ENCODE results near the gene LSM12. TPM values are rescaled to one million over a fixed set of nuclear protein-coding genes. Genes with fewer than 3 reads are reported as not detected.
A peak's percentile ranks its signal among the peaks of the same experiment; 100 is the strongest.

LSM12 gene
- total RNA-seq, 1 donor from 2014 or later: 107 TPM

- Mint-ChIP-seq H3K36me3 (ENCODE audit: low read depth) (peaks cover 25% of the 10 kb centered on the region), H3K27ac (no peak overlapping the region), H3K9me3 (no peaks in the 10 kb centered on the region), H3K4me1 (peaks cover 11% of the 10 kb centered on the region), H3K4me3 (no peak overlapping the region), H3K27me3 (no peaks in the 10 kb centered on the region)
- intact Hi-C loops (cut with micrococcal nuclease): no loop called here
- DNase-seq: no peak
Measured at GRCh38 chr17:44075598-44076293, 9.3 kb upstream of the LSM12 start.

DNA sequence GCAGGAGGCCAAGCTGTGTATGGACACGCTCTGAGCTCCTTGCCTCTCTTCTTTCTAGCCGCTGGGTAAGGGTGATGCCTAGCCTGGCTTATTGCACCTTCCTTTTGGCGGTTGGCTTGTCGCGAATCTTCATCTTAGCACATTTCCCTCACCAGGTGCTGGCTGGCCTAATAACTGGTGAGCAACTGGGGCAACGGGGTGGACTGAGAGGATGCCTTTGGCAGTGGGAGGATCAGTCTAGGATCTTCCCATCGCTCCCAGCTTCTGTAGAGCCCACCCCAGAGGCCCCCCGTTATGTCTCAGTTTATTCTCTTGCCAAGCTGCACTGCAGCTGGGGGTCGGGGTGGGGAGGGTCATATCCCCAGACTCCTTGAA is 8.4 kb upstream of the LSM12 start:
- no peak for DNase-seq
- Mint-ChIP-seq H3K4me3 (no peak overlapping the region), H3K27me3 (no peaks in the 10 kb centered on the region), H3K4me1 (peaks cover 14% of the 10 kb centered on the region), H3K36me3 (ENCODE audit: low read depth) (peaks cover 23% of the 10 kb centered on the region), H3K9me3 (no peaks in the 10 kb centered on the region), H3K27ac (no peak overlapping the region)
- intact Hi-C loops (cut with micrococcal nuclease): no loop called here

DNA sequence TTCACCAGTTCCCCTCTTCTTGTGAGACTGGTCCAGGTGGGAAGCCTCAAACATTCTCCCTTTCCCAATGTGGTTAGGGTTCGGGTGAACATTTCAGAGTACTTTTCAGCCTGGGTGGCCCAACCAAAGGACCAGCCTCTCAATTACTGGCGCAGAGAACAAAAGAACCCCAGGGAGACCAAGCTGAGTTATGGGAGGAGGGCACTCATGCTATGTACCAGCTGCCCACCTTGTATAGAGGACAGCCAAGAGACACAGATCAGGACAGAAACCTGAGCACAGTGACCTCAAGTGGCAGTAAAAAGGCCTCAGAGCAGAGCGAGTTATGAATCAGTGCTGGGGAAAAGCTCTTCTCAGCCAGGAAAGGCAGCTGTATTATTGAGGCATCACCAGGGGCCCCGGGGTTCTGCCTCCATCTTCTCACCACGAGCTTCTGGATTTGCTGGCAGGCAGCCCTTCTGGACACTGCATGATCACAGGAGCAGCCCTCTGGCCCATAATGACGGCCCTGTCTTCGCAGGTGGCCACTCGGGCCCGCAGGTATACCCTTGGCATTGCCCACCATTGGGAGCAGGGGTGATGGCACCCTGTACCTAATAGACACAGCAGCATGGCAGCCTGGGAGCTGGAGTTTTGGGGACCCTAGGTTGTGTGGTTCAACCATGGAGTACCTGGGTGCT is 7.9 kb upstream of the LSM12 start:
- Mint-ChIP-seq H3K9me3 (no peaks in the 10 kb centered on the region), H3K4me3 (no peak overlapping the region), H3K4me1 (peaks cover 14% of the 10 kb centered on the region), H3K27ac (no peak overlapping the region), H3K27me3 (no peaks in the 10 kb centered on the region), H3K36me3 (ENCODE audit: low read depth) (peaks cover 21% of the 10 kb centered on the region)
- DNase-seq: no peak
- intact Hi-C loops (cut with micrococcal nuclease): no loop called here

GRCh38 chr17:44071772-44072171 is 5.3 kb upstream of the LSM12 start:
- H3K36me3 Mint-ChIP-seq (ENCODE audit: low read depth): peaks cover 17% of the 10 kb centered on the region
- intact Hi-C loops (cut with micrococcal nuclease): loop anchor here (1.0 to 2.0 kb wide), 3 partner anchors 15 to 69 kb away; partner anchors contain the start of genes HROB and TMEM101
- no peaks in the 10 kb centered on the region for H3K27me3 Mint-ChIP-seq
- H3K9me3 Mint-ChIP-seq: no peaks in the 10 kb centered on the region
- peak overlapping the region; percentile 80 for H3K27ac Mint-ChIP-seq
- DNase-seq: no peak
- H3K4me1 Mint-ChIP-seq: peaks cover 20% of the 10 kb centered on the region
- H3K4me3 Mint-ChIP-seq: peak overlapping the region; percentile 95

- no peaks in the 10 kb centered on the region for H3K27me3 Mint-ChIP-seq
- peaks cover 23% of the 10 kb centered on the region for H3K4me1 Mint-ChIP-seq
- H3K27ac Mint-ChIP-seq: peak overlapping the region; percentile 96
- DNase-seq: no peak
- H3K9me3 Mint-ChIP-seq: no peaks in the 10 kb centered on the region
- H3K36me3 Mint-ChIP-seq (ENCODE audit: low read depth): peaks cover 16% of the 10 kb centered on the region
- intact Hi-C loops (cut with micrococcal nuclease): loop anchor here (1.0 to 2.0 kb wide), 3 partner anchors 15 to 70 kb away; partner anchors contain the start of genes HROB and TMEM101
- H3K4me3 Mint-ChIP-seq: peak overlapping the region; percentile 95
Measured at GRCh38 chr17:44071198-44071520, 4.7 kb upstream of the LSM12 start.

GRCh38 chr17:44070455-44071197 is 4.2 kb upstream of the LSM12 start, which contains the start of gene G6PC3:
TSS of gene G6PC3 (plus strand) at chr17:44070735. CDS start at chr17:44070966, 231 bp downstream.
- Mint-ChIP-seq H3K9me3 (no peaks in the 10 kb centered on the region), H3K4me1 (peaks cover 26% of the 10 kb centered on the region), H3K36me3 (ENCODE audit: low read depth) (peaks cover 15% of the 10 kb centered on the region), H3K27ac (peak within 1 kb of the TSS; percentile 96), H3K4me3 (peak within 1 kb of the TSS; percentile 95), H3K27me3 (no peaks in the 10 kb centered on the region)
- peak; percentile 94 for DNase-seq
- intact Hi-C loops (cut with micrococcal nuclease): loop anchor here (1.0 to 2.0 kb wide), 4 partner anchors 16 to 70 kb away; partner anchors contain the start of genes HDAC5, HROB and TMEM101

- H3K27me3 Mint-ChIP-seq: no peaks in the 10 kb centered on the region
- peaks cover 18% of the 10 kb centered on the region for H3K36me3 Mint-ChIP-seq (ENCODE audit: low read depth)
- intact Hi-C loops (cut with micrococcal nuclease): loop anchor here (1.0 to 2.0 kb wide), 3 partner anchors 53 to 71 kb away; partner anchors contain the start of genes HDAC5, HROB and TMEM101
- H3K4me3 Mint-ChIP-seq: peak overlapping the region; percentile 95
- DNase-seq: no peak
- peaks cover 30% of the 10 kb centered on the region for H3K4me1 Mint-ChIP-seq
- H3K9me3 Mint-ChIP-seq: no peaks in the 10 kb centered on the region
- peak overlapping the region; percentile 96 for H3K27ac Mint-ChIP-seq
Measured at GRCh38 chr17:44069974-44070454, 3.5 kb upstream of the LSM12 start.

GRCh38 chr17:44067545-44067940 is 1.1 kb upstream of the LSM12 start:
- intact Hi-C loops (cut with micrococcal nuclease): loop anchor here (2.0 kb wide), 1 partner anchor 257 kb away; the partner anchor contains the start of gene SLC25A39
- Mint-ChIP-seq H3K4me3 (no peak overlapping the region), H3K27me3 (no peaks in the 10 kb centered on the region), H3K27ac (no peak overlapping the region), H3K36me3 (ENCODE audit: low read depth) (peaks cover 26% of the 10 kb centered on the region), H3K9me3 (no peaks in the 10 kb centered on the region), H3K4me1 (peaks cover 40% of the 10 kb centered on the region)
- no peak for DNase-seq

DNA sequence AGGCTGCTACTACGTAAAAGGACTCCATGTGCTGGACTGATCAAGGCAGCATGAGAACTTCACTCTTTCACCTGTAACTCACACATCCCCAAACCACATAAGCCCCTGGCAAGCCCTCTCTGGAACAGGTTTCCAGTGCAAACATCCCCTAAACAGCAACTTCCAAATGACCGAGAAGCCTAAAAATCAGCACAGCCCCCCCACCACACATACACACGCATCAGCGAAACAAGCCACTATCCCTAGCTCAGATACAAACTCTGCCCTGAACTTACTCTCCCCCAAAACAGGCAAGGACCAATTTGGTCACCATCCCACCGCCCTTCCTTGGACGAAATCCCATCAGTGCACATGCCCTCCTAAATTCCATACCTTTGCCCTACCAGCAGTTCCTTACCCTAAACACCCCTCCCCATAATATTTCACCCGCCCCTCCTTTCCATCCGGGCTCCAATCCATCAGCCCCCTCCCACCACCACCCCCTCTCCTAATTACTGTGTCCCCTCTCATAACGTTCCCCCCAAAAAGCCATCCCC is 735 bp downstream of the LSM12 start:
- peak overlapping the region; percentile 93 for H3K4me3 Mint-ChIP-seq
- H3K4me1 Mint-ChIP-seq: peaks cover 35% of the 10 kb centered on the region
- H3K9me3 Mint-ChIP-seq: no peaks in the 10 kb centered on the region
- H3K27me3 Mint-ChIP-seq: no peaks in the 10 kb centered on the region
- peaks cover 37% of the 10 kb centered on the region for H3K36me3 Mint-ChIP-seq (ENCODE audit: low read depth)
- peak overlapping the region; percentile 97 for H3K27ac Mint-ChIP-seq
- intact Hi-C loops (cut with micrococcal nuclease): loop anchor here (2.0 kb wide), 1 partner anchor 259 kb away; the partner anchor contains the start of gene SLC25A39
- DNase-seq: peak; percentile 75

DNA sequence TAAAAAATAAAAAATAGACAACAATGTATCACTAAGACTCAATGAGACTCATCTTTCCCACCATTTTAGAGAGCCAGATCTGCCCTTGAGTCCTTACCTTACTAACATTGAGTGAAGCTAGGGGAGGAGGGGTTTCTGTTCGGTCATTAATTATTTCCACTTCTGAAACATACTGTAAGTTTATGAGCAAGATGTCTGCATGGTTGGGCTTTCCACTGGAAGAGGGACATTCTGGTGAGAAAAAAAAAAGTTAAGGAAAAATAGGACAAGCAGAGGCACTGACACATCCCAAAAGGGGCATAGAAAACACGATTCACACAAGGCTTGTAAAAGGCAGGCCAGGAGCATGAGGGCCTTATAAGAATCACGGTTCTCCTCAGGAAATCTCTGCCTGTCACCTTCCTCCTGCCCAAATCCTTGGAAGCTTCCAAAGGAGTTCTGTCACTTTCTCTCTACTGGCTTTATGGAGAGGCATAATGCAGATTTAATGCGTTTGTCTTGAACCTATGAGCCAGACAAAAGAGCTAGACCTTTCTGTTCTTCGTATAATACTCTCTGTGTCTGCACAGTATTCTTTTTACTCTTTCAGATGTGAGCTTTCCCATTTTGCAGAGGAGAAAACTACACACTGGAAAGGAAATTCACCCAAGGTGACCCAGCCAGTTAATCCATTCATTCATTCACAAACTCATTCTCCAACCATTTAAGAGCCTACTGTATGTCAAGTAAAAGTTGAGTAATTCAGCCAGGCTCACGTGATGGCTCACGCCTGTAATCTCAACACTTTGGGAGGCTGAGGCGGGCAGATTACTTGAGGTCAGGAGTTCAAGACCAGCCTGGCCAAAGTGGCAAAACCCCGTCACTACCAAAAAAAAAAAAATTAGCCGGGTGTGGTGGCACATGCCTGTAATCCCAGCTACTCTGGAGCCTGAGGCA is 2.5 kb downstream of the LSM12 start:
- peak overlapping the region; percentile 51 for H3K4me3 Mint-ChIP-seq
- peaks cover 41% of the 10 kb centered on the region for H3K4me1 Mint-ChIP-seq
- peaks cover 53% of the 10 kb centered on the region for H3K36me3 Mint-ChIP-seq (ENCODE audit: low read depth)
- no peaks in the 10 kb centered on the region for H3K9me3 Mint-ChIP-seq
- intact Hi-C loops (cut with micrococcal nuclease): no loop called here
- H3K27me3 Mint-ChIP-seq: no peaks in the 10 kb centered on the region
- DNase-seq: no peak
- H3K27ac Mint-ChIP-seq: no peak overlapping the region

DNA sequence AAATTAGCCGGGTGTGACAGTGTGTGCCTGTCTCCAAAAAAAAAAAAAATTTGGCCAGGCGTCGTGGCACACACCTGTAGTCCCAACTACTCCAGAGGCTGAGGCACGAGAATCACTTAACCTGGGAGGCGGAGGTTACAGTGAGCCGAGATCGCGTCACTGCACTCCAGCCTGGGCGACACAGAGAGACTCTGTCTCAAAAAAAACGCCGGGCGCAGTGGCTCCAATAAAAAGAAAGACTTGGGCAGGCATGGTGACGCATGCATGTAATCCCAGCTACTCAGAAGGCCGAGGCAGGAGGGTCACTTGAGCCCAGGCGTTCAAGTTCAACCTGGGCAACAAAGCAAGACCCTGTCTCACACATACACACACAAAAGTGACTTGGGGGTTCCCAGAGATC is 3.6 kb downstream of the LSM12 start:
- Mint-ChIP-seq H3K27me3 (no peaks in the 10 kb centered on the region), H3K4me1 (peaks cover 39% of the 10 kb centered on the region), H3K36me3 (ENCODE audit: low read depth) (peaks cover 62% of the 10 kb centered on the region), H3K4me3 (no peak overlapping the region), H3K27ac (no peak overlapping the region), H3K9me3 (no peaks in the 10 kb centered on the region)
- intact Hi-C loops (cut with micrococcal nuclease): no loop called here
- DNase-seq: no peak

- Mint-ChIP-seq H3K4me3 (no peak overlapping the region), H3K36me3 (ENCODE audit: low read depth) (peaks cover 64% of the 10 kb centered on the region), H3K9me3 (no peaks in the 10 kb centered on the region), H3K27me3 (no peaks in the 10 kb centered on the region), H3K4me1 (peaks cover 33% of the 10 kb centered on the region), H3K27ac (no peak overlapping the region)
- intact Hi-C loops (cut with micrococcal nuclease): no loop called here
- DNase-seq: no peak
Measured at GRCh38 chr17:44061446-44061845, 5.0 kb downstream of the LSM12 start.
